Effector CD8-positive, alpha-beta T cell (primary cell): ENCODE data around the gene KIAA0825.

Experiments used
- DNase-seq: peaks from one replicate; lab custom pipeline; 2025; lab: John Stamatoyannopoulos, UW
- total RNA-seq, 4 experiments: gene quantifications; one replicate each; lab custom pipeline; 2026; lab: John Stamatoyannopoulos, UW

Gene KIAA0825
- total RNA-seq: 2.2 to 8.7 (median 6.1) reads per million in 4 experiments

DNA sequence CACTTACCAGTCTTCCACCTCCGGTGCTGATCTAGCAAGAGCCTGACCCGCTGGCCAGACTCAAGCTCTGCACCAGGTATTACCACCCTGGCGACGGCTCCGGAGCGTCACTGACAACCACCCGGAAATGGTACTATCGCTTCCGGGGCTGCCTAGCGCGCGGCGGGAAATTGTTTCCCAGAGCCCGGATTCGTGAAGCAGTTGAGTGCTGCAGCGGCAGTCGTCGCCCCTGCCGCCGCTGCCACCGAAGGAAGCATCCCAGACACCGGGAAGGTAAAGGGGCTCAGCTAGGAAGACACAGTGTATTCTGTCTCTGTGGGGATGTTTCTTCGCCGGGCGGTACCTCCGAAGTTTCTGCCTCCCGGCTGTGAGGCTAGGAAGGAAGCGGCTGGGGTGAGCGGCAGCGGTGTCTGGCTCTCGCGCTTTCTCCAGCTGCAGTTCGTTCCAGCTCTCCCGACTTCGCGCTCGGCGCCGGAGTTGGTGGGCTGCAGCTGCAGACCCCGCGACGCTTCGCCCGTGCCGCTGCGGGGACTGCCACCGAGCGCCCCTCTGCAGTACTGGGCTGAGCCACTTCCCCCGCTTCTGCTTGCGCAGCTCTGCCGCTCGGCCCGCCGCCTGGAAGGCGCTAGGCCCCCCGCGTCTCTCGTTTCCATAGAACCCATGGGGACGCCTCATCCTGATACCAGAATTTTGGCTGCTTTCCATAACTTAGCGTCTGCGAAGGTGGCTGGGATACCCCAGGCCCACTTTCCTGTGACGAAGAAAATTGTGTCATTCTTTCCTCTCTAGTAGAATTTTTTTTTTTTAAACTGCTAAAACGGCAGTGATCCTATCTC is at the start of gene KIAA0825, which contains the start of gene SLF1:
Gene KIAA0825, minus strand, starts transcription at position 112 of the 836 bp plus-strand sequence. CDS start 81,478 bp downstream, outside the sequence.
Gene SLF1, plus strand, starts transcription at position 177 of the 836 bp plus-strand sequence. CDS start 10,142 bp downstream, outside the sequence.
- peak; percentile 68 for DNase-seq

DNA sequence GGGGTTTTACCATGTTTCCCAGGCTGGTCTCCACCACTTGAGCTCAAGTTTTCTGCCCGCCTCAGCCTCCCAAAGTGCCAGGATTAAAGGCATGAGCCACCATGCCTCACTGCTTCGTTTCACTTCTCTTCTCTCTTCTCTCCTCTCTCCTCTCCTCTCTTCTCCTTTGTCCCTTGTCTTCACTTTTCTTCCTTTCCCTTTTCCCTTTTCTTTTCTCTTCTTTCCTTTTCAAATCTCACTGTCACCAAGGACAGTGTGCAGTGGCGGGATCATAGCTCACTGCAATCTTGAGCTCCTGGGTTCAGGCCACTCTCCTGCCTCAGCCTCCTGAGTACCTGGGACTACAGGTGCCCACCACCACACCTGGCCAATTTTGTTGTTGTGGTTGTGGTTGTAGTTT is 49.5 kb upstream of the KIAA0825 start:
- no peak for DNase-seq

DNA sequence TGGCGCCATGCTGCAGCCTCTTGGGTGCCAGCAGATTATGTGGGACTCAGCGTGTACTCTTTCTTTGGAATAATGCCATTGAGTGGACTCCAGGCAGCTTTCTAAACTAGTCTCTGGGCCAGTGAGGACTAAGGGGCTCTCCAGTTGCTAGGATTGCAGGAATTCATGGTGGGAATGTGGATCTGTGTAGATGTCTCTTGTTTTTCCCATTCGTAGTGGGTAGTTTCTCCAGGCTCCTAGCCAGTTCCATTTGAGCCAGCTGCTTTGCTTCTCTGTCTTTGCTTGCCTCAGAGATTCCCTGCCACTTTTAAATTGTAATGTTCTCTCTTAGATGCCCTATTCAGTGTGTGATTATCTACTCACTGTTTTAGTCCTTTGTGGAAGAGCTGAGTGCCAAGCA is 42.7 kb upstream of the KIAA0825 start:
- DNase-seq: no peak

GRCh38 chr5:94660506-94660905 is 42.1 kb upstream of the KIAA0825 start:
- DNase-seq: no peak

GRCh38 chr5:94658272-94658671 is 39.9 kb upstream of the KIAA0825 start:
- no peak for DNase-seq

DNA sequence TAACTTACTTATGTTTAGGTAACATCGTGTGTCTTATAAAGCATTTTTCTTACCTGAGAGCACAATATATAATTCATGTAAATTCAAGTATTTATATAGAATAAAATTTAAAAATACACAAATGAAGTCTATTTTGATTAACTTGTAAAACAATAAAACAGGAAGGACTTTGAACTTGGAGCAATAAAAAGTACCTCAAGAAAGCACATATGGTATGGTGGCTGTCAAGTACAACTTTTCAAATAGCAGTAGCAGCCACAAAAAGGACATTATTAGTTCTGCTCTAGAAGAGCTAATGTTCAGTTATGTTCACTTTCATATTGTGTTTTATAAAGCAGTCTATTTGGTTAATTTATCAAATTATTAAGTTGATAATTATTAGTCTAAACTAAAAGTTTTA is 31.5 kb upstream of the KIAA0825 start:
- no peak for DNase-seq

DNA sequence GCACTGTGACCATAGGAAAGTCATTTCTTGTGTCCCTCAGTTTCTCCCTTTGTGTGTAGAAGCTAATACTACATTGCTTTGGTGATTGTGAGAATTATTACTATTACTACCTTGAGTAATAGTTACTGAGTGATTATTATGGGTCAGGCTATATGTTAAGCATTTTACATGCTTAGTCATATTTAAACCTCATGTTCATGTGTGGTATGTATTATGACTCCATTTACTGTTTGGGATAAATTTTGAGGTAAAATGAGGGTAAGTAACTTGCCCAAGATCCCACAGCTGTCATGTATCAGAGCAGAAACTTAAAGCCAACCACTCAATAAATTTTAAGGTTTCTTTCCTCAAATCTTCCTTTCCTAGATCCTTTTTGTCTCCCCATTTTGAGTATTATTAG is 28.4 kb upstream of the KIAA0825 start:
- DNase-seq: no peak

GRCh38 chr5:94645053-94645452 is 26.6 kb upstream of the KIAA0825 start:
- DNase-seq: no peak

- no peak for DNase-seq
These were observed 21.8 kb upstream of the KIAA0825 start for GRCh38 chr5:94640176-94640575.

DNA sequence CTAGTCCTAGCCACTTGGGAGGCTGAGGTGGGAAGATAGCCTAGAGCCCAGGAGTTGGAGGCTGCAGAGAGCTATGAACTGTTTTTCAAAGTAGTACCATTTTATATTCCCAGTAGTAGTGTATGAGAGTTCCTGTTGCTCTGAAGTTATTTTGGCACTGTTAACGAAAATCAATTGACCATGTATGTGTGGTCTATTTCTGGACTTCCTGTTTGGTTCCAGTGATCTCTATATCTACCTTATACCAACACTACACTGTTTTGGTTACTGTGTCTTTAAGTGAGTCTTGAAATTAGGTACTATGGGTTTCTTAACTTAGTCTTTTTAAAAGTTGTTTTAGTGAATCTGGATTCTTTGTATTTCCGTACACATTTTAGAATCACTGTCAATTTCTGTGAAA is 13.6 kb upstream of the KIAA0825 start:
- no peak for DNase-seq

DNA sequence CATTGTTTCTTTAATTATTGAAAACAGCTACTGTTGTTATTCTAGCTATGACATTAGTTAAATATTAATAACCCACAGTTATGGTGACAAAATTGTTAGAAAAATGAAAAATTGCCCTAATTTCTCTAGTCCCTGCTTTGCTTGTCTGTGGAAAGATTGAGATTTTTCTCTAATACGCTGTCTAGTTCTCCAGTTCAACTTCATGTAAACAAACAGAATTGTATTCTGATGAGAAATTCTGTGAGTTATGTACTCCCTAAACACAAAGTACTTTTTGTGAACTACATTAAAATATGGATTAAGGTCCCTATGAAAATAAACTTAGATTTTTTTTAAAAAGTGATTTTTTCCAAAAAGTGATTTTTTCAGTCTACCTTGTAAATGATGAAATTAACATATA is 8.8 kb upstream of the KIAA0825 start:
- no peak for DNase-seq

DNA sequence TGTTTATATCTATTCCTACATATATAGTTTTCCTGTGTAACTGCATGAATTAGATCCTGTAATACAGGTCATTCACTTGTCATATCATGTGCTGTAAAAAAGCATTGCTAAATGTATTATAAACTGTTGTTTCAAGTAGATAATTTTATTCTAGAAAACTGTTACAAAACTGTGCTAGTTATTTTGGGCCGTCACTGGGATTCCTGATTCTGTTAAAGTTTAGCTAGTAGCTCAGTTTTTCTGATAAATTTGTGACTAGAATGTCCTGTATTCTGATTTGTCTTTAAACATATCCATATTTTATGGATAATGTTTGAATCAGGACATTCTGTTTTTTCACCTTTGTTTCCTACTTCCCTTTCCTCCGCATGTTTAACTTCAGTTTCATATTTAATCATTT is 5.5 kb upstream of the KIAA0825 start:
- no peak for DNase-seq

- DNase-seq: no peak
These were observed 4.6 kb upstream of the KIAA0825 start for GRCh38 chr5:94623011-94623410.

GRCh38 chr5:94621763-94622162 is 3.4 kb upstream of the KIAA0825 start:
- DNase-seq: no peak

DNA sequence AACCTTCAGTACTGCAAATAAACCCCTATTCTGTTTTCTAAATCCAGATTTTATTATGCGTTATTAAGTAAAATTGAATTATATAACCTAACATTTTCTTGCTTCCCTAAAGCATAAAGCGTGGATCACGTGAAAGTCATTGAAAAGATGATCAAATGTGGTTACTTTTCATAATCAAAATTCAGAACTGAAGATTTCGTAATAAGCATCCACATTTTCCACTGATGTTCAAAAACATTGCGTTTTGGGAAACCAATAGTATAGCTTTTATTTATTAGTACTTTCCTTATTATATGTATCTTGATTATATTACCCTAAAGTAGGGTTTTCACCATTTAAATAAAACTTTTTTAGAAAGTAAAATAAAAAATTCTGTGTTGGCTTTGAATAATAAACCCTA is 1.9 kb upstream of the KIAA0825 start:
- DNase-seq: no peak

- peak; percentile 17 for DNase-seq
These were observed 343 bp downstream of the KIAA0825 start for GRCh38 chr5:94618029-94618492.

DNA sequence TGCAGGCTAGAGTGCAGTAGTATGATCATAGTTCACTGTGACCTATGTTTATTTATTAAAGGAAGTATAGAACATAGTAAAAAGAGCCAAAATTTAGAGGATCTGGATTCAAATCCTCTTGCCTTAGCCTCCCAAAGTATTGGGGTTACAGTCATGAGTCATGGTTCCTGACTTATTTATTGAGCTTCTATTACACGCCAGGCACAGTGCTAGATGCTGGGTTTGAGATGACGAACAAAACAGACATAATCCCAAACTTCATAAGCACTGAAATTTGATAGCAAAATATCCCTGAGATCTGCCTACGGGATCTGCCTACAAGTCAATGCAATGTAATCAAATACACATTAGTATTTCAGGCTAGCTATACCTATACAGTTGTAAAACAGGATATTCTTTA is 2.5 kb downstream of the KIAA0825 start:
- DNase-seq: no peak

GRCh38 chr5:94614156-94614805 is 4.1 kb downstream of the KIAA0825 start:
- DNase-seq: no peak

DNA sequence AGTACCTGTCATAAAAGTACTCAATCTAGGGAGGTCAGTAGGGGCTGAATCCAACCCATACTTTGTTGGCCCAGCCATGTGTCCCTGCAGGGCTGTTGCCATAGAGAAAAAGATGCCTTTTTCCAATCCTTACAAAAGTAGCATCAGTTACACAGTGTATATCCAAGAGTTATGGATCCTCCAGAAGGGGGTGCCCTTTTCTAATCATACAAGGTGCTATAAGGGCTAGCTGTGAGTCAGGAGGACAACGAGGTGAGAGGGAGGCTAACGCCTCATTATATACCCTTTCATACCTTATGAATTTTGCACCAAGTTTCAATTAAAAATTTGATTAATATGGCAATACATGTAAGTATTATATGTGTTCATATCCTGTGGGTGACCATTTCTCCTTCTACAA is 4.8 kb downstream of the KIAA0825 start:
- no peak for DNase-seq

- DNase-seq: no peak
These were observed 23.0 kb downstream of the KIAA0825 start for GRCh38 chr5:94595281-94595840.

DNA sequence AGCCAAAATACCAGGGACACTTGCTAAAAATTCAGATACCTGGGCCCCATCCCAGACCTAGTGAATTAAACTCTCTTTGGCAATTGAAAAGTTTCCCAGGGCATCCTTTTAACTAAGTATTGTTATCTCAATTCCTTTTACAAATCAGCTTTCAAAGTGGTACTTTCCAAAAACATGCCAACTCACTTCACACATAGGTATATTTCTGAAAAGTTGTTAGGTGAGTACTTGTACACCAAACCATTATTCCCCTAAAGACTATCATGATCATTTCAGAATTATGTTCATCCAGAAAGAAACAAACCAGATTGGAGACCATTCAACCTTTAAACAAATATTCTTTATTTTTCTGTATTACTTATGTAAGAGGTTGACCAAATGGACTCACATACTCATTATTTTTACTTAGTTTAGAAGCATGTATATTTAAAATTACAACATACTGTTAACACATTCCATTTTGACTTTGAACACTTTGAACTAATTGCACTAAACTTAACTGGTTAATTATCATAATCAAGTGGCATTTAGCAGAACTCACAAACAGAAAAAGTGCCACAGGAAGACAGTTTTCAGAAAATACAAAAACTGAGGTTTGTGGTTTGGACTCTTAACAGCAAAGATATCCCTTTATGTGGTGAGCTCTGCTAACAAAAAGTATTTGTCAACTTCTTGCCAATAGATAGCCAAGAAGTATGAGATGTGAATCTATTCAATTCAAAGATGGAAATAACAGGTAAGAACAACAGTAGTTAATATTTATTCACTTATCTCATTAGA is 40.7 kb downstream of the KIAA0825 start:
- DNase-seq: no peak

- DNase-seq: no peak
These were observed 43.2 kb downstream of the KIAA0825 start for GRCh38 chr5:94575196-94575595.
